Large intestine (tissue), 3 donors: ENCODE data around the gene SCGN. TPM values are rescaled to one million over a fixed set of nuclear protein-coding genes. Genes with fewer than 3 reads are reported as not detected.
"Not testable (repeated sequence)": the region's sequence is repeated elsewhere in the genome, so short reads cannot be mapped to it uniquely, and the experiment has no call there.

Experiments
- DNase-seq, 2 donors: peaks; one replicate each; pipeline versions ENCODE4 v3.0.0 to v3.0.0-alpha.2; 2013
- H3K27ac ChIP-seq: one replicate; pipeline ENCODE4 v1.5.1; 2013; ENCODE audit warnings: low read length
- H3K27me3 ChIP-seq: 2 replicates; pipeline ENCODE4 v1.6.1; 2013; ENCODE audit warnings: low read length; ENCODE audit not compliant: control insufficient read depth, insufficient read depth
- H3K36me3 ChIP-seq: 2 replicates; pipeline ENCODE4 v1.6.1; 2013; ENCODE audit warnings: low read length; ENCODE audit not compliant: control insufficient read depth, insufficient read depth
- H3K4me1 ChIP-seq: one replicate; pipeline ENCODE4 v1.6.1; 2013; ENCODE audit warnings: low read length; ENCODE audit not compliant: control insufficient read depth, insufficient read depth
- H3K4me3 ChIP-seq: one replicate; pipeline ENCODE4 v1.5.1; 2013; ENCODE audit warnings: low read length
- H3K9me3 ChIP-seq: one replicate; pipeline ENCODE4 v1.6.1; 2013; ENCODE audit warnings: mild to moderate bottlenecking, low read depth, low read length, moderate library complexity; ENCODE audit not compliant: control insufficient read depth
- WGBS: methylation state at CpG from one replicate; pipeline ENCODE4 v1.1.5; 2013; ENCODE audit warnings: low lambda C conversion rate; ENCODE audit not compliant: insufficient coverage; 5-methylcytosine and 5-hydroxymethylcytosine counted together
- polyA plus RNA-seq: library from polyadenylated mRNA; unstranded; fragments of 120-200 nt; gene quantifications from one replicate; pipeline ENCODE4 v1.2.1, GENCODE V29; 2013

Gene SCGN
- polyA plus RNA-seq, 1 donor = 36.9 TPM

- Histone ChIP-seq H3K9me3 (peaks cover 3% of the 10 kb centered on the region), H3K27ac (no peak overlapping the region), H3K27me3 (no peaks in the 10 kb centered on the region), H3K4me3 (no peak overlapping the region), H3K36me3 (no peaks in the 10 kb centered on the region), H3K4me1 (no peaks in the 10 kb centered on the region)
- no peak for DNase-seq
Observed at GRCh38 chr6:25735261-25735660, 83.2 kb downstream of the SCGN start.

GRCh38 chr6:25743868-25744267 lies 91.9 kb downstream of the SCGN start:
- DNase-seq = peak; percentile 82 to 92
- peak overlapping the region; percentile 86 for H3K27ac ChIP-seq
- H3K27me3 ChIP-seq = no peaks in the 10 kb centered on the region
- peaks cover 5% of the 10 kb centered on the region for H3K9me3 ChIP-seq
- H3K4me1 ChIP-seq = peaks cover 43% of the 10 kb centered on the region
- no peak overlapping the region for H3K4me3 ChIP-seq
- no peaks in the 10 kb centered on the region for H3K36me3 ChIP-seq

GRCh38 chr6:25745836-25746235 lies 93.8 kb downstream of the SCGN start:
- Histone ChIP-seq H3K36me3 (no peaks in the 10 kb centered on the region), H3K4me3 (no peak overlapping the region), H3K4me1 (peaks cover 58% of the 10 kb centered on the region), H3K27ac (peak overlapping the region; percentile 20), H3K9me3 (peaks cover 5% of the 10 kb centered on the region), H3K27me3 (no peaks in the 10 kb centered on the region)
- DNase-seq = peak in 1 of 2 donors; percentile 50
- WGBS = 33% methylated on average over 1 of the region's 4 CpGs

GRCh38 chr6:25746968-25747367 lies 95.0 kb downstream of the SCGN start:
- Histone ChIP-seq H3K4me3 (no peak overlapping the region), H3K4me1 (peaks cover 65% of the 10 kb centered on the region), H3K36me3 (no peaks in the 10 kb centered on the region), H3K27ac (no peak overlapping the region), H3K9me3 (no peaks in the 10 kb centered on the region), H3K27me3 (no peaks in the 10 kb centered on the region)
- no CpG with 5 or more reads among the region's 1 CpG for WGBS
- DNase-seq = peak in 1 of 2 donors; percentile 11

GRCh38 chr6:25747477-25747876 lies 95.5 kb downstream of the SCGN start:
- Histone ChIP-seq H3K27me3 (no peaks in the 10 kb centered on the region), H3K9me3 (no peaks in the 10 kb centered on the region), H3K27ac (peak overlapping the region; percentile 86), H3K4me1 (peaks cover 65% of the 10 kb centered on the region), H3K36me3 (no peaks in the 10 kb centered on the region), H3K4me3 (no peak overlapping the region)
- no peak for DNase-seq
- 90% methylated on average over 2 of the region's 2 CpGs for WGBS

GRCh38 chr6:25748049-25748448 lies 96.0 kb downstream of the SCGN start:
- Histone ChIP-seq H3K4me1 (peaks cover 62% of the 10 kb centered on the region), H3K4me3 (no peak overlapping the region), H3K36me3 (no peaks in the 10 kb centered on the region), H3K9me3 (no peaks in the 10 kb centered on the region), H3K27ac (peak overlapping the region; percentile 86), H3K27me3 (no peaks in the 10 kb centered on the region)
- peak in 1 of 2 donors; percentile 14 for DNase-seq

GRCh38 chr6:25748601-25749517 lies 96.8 kb downstream of the SCGN start:
- Histone ChIP-seq H3K4me1 (peaks cover 62% of the 10 kb centered on the region), H3K27ac (peak overlapping the region; percentile 86)
- not testable (repeated sequence) for H3K36me3 ChIP-seq, DNase-seq, H3K27me3 ChIP-seq, H3K4me3 ChIP-seq, H3K9me3 ChIP-seq
- no CpG with 5 or more reads among the region's 17 CpGs for WGBS

- Histone ChIP-seq H3K4me3 (no peak overlapping the region), H3K9me3 (no peaks in the 10 kb centered on the region), H3K27ac (peak overlapping the region; percentile 86), H3K4me1 (peaks cover 59% of the 10 kb centered on the region), H3K36me3 (no peaks in the 10 kb centered on the region), H3K27me3 (no peaks in the 10 kb centered on the region)
- 70% methylated on average over 2 of the region's 2 CpGs for WGBS
- DNase-seq = no peak
Observed at GRCh38 chr6:25749837-25750236, 97.8 kb downstream of the SCGN start.

GRCh38 chr6:25750906-25751305 lies 98.9 kb downstream of the SCGN start:
- DNase-seq = peak; percentile 79 to 89
- Histone ChIP-seq H3K9me3 (no peaks in the 10 kb centered on the region), H3K4me3 (no peak overlapping the region), H3K27ac (peak overlapping the region; percentile 86), H3K27me3 (no peaks in the 10 kb centered on the region), H3K4me1 (peaks cover 52% of the 10 kb centered on the region), H3K36me3 (no peaks in the 10 kb centered on the region)
- no CpG with 5 or more reads among the region's 3 CpGs for WGBS
